ENCODE measurements around the gene MRPS27.

- TF ChIP-seq CTCF (IDR thresholded peaks at IDR 0.05) (no peak), POLR2A (IDR thresholded peaks at IDR 0.05) (no peak)
Measured at GRCh38 chr5:72206994-72207393, 113.0 kb downstream of the MRPS27 start.
